Limb (tissue), 2 donors: ENCODE results near the gene RASA3.

Source experiments
- DNase-seq, 2 donors: peaks; one replicate each; pipeline ENCODE4 v3.0.0-alpha.2; 2016; ENCODE audit errors: extremely low spot score in 2 of 2

Gene RASA3

GRCh38 chr13:113939944-113940297 lies 192.5 kb downstream of the RASA3 start:
- DNase-seq, result no peak

GRCh38 chr13:113939129-113939943 lies 193.1 kb downstream of the RASA3 start:
- DNase-seq, result no peak

- DNase-seq, result peak in 1 of 2 donors; percentile 36
Measured at GRCh38 chr13:113938716-113939115, 193.7 kb downstream of the RASA3 start.

GRCh38 chr13:113938246-113938645 lies 194.2 kb downstream of the RASA3 start:
- no peak for DNase-seq

GRCh38 chr13:113937527-113938180 lies 194.8 kb downstream of the RASA3 start:
- no peak for DNase-seq

GRCh38 chr13:113937073-113937472 lies 195.3 kb downstream of the RASA3 start:
- DNase-seq, result no peak

- no peak for DNase-seq
Measured at GRCh38 chr13:113936166-113936965, 196.1 kb downstream of the RASA3 start.

- DNase-seq, result peak in 1 of 2 donors; percentile 18
Measured at GRCh38 chr13:113935001-113935844, 197.2 kb downstream of the RASA3 start.

- no peak for DNase-seq
Measured at GRCh38 chr13:113934576-113934975, 197.8 kb downstream of the RASA3 start.

GRCh38 chr13:113933901-113934300 lies 198.5 kb downstream of the RASA3 start:
- peak in 1 of 2 donors; percentile 26 for DNase-seq

GRCh38 chr13:113931841-113932459 lies 200.5 kb downstream of the RASA3 start:
- peak in 1 of 2 donors; percentile 7 for DNase-seq

GRCh38 chr13:113930671-113931637 lies 201.5 kb downstream of the RASA3 start:
- peak in 1 of 2 donors; percentile 22 for DNase-seq

GRCh38 chr13:113929628-113930615 lies 202.5 kb downstream of the RASA3 start:
- DNase-seq, result peak in 1 of 2 donors; percentile 28

- peak; percentile 51 to 67 for DNase-seq
Measured at GRCh38 chr13:113928685-113929627, 203.5 kb downstream of the RASA3 start.
